Neural cell (in vitro differentiated cells): ENCODE results near the gene MAGI2. TPM values are rescaled to one million over a fixed set of nuclear protein-coding genes. Genes with fewer than 3 reads are reported as not detected.

Source experiments
- H2AFZ ChIP-seq: fragments of 200-600, 300-800 bp; sonication (generic), shearing (Covaris generic); 2 replicates; pipeline ENCODE4 v1.6.0; 2014; ENCODE audit warnings: low read depth, mild to moderate bottlenecking, antibody characterized with exemption, low read length, moderate library complexity
- H3F3A ChIP-seq: fragments of 200-600 bp; shearing (Covaris generic); 2 replicates; pipeline ENCODE4 v1.6.1; 2016; ENCODE audit warnings: mild to moderate bottlenecking, moderate library complexity, mixed read lengths, antibody characterized with exemption, low read length; ENCODE audit not compliant: insufficient read depth, poor library complexity, severe bottlenecking
- H3K27ac ChIP-seq: fragments of 200-600, 300-800 bp; sonication (generic), shearing (Covaris generic); 2 replicates; pipeline ENCODE4 v1.5.1; 2014; ENCODE audit warnings: mild to moderate bottlenecking, low read length, moderate library complexity
- H3K27me3 ChIP-seq: fragments of 300-800, 200-600 bp; sonication (generic), shearing (Covaris generic); 2 replicates; pipeline ENCODE4 v1.6.0; 2014; ENCODE audit warnings: mild to moderate bottlenecking, low read depth, low read length, moderate library complexity; ENCODE audit not compliant: insufficient read depth
- H3K36me3 ChIP-seq: fragments of 300-800, 200-600 bp; sonication (generic), shearing (Covaris generic); 2 replicates; pipeline ENCODE4 v1.5.1; 2014; ENCODE audit warnings: mild to moderate bottlenecking, antibody characterized with exemption, low read length, moderate library complexity; ENCODE audit not compliant: insufficient read depth
- H3K4me2 ChIP-seq: fragments of 300-800, 200-600 bp; sonication (generic), shearing (Covaris generic); 2 replicates; pipeline ENCODE4 v1.6.0; 2014; ENCODE audit warnings: mild to moderate bottlenecking, low read length
- H3K4me3 ChIP-seq: fragments of 300-800, 200-600 bp; sonication (generic), shearing (Covaris generic); 2 replicates; pipeline ENCODE4 v1.5.1; 2014; ENCODE audit warnings: mild to moderate bottlenecking, low read length, moderate library complexity
- H3K79me2 ChIP-seq: fragments of 200-600 bp; shearing (Covaris generic); replicated peaks from 2 replicates; pipeline ENCODE4 v1.6.0; 2014; ENCODE audit warnings: mild to moderate bottlenecking, low read length, moderate library complexity; ENCODE audit not compliant: insufficient read depth
- H3K9ac ChIP-seq: fragments of 300-800, 200-600 bp; sonication (generic), shearing (Covaris generic); 2 replicates; pipeline ENCODE4 v1.6.1; 2016; ENCODE audit warnings: mild to moderate bottlenecking, low read length, mixed read lengths
- H3K9me2 ChIP-seq: fragments of 200-600 bp; shearing (Covaris generic); 2 replicates; pipeline ENCODE4 v1.6.1; 2016; ENCODE audit warnings: mild to moderate bottlenecking, low read length, mixed read lengths; ENCODE audit not compliant: insufficient read depth
- H3K9me3 ChIP-seq: fragments of 200-600, 300-800 bp; sonication (generic), shearing (Covaris generic); 2 replicates; pipeline ENCODE4 v1.6.1; 2016; ENCODE audit warnings: mild to moderate bottlenecking, mixed run types, low read length, moderate library complexity, mixed read lengths
- H4K20me1 ChIP-seq: fragments of 200-600 bp; shearing (Covaris generic); 2 replicates; pipeline ENCODE4 v1.6.1; 2016; ENCODE audit warnings: mild to moderate bottlenecking, mixed run types; ENCODE audit not compliant: insufficient read depth
- CTCF ChIP-seq: fragments of 450-650 bp; IDR thresholded peaks from 2 replicates; pipeline ENCODE4 v1.5.1; 2014; ENCODE audit warnings: antibody characterized with exemption, mild to moderate bottlenecking, moderate library complexity; ENCODE audit not compliant: poor library complexity, severe bottlenecking
- EP300 ChIP-seq: fragments of 450-650 bp; conservative IDR thresholded peaks from 2 replicates; pipeline ENCODE4 v1.6.1; 2014; ENCODE audit warnings: antibody characterized with exemption, mild to moderate bottlenecking, moderate library complexity; ENCODE audit not compliant: poor library complexity, severe bottlenecking
- EZH2 ChIP-seq: fragments of 200-600, 300-800 bp; shearing (Covaris generic), sonication (generic); IDR thresholded peaks from 2 replicates; pipeline ENCODE4 v1.6.1; 2014; ENCODE audit warnings: antibody characterized with exemption, low read length, borderline replicate concordance, mild to moderate bottlenecking; ENCODE audit not compliant: insufficient read depth, poor library complexity, severe bottlenecking
- MXI1 ChIP-seq: fragments of 450-650 bp; conservative IDR thresholded peaks from 2 replicates; pipeline ENCODE4 v1.6.1; 2014; ENCODE audit warnings: antibody characterized with exemption, mild to moderate bottlenecking; ENCODE audit not compliant: poor library complexity, severe bottlenecking
- POLR2AphosphoS5 ChIP-seq: IDR thresholded peaks from 2 replicates; pipeline ENCODE4 v1.6.1; 2012
- REST ChIP-seq: IDR thresholded peaks from 2 replicates; pipeline ENCODE4 v1.6.1; 2012; ENCODE audit warnings: borderline replicate concordance
- SMC3 ChIP-seq: fragments of 450-650 bp; conservative IDR thresholded peaks from 2 replicates; pipeline ENCODE4 v1.6.1; 2014; ENCODE audit warnings: antibody characterized with exemption, mild to moderate bottlenecking, moderate library complexity; ENCODE audit not compliant: poor library complexity
- TAF1 ChIP-seq: IDR thresholded peaks from 2 replicates; pipeline ENCODE4 v1.6.1; 2012; ENCODE audit warnings: low read depth
- polyA plus RNA-seq: library from polyadenylated mRNA; depleted of rRNA; stranded (reverse); fragments of >200 nt; gene quantifications from 2 replicates; pipeline ENCODE4 v1.2.3, GENCODE V29; 2014

MAGI2 gene
- polyA plus RNA-seq, 1 donor from 2014 or later: 19.3 TPM

GRCh38 chr7:78787854-78788253 lies 665.6 kb downstream of the MAGI2 start:
- H3K27me3 ChIP-seq: no peaks in the 10 kb centered on the region
- H3K79me2 ChIP-seq: no peaks in the 10 kb centered on the region
- no peaks in the 10 kb centered on the region for H3K9me2 ChIP-seq
- H2AFZ ChIP-seq: no peak overlapping the region
- no peaks in the 10 kb centered on the region for H4K20me1 ChIP-seq
- no peak overlapping the region for H3K4me3 ChIP-seq
- H3K27ac ChIP-seq: no peak overlapping the region
- no peaks in the 10 kb centered on the region for H3K36me3 ChIP-seq
- no peak for TF ChIP-seq REST
- no peak for TF ChIP-seq EZH2
- TF ChIP-seq CTCF: no peak
- no peak for TF ChIP-seq POLR2AphosphoS5
- no peak for TF ChIP-seq SMC3
- no peak overlapping the region for H3K4me2 ChIP-seq
- H3F3A ChIP-seq: no peaks in the 10 kb centered on the region
- H3K9me3 ChIP-seq: no peaks in the 10 kb centered on the region
- no peak overlapping the region for H3K9ac ChIP-seq

- Histone ChIP-seq H3K36me3 (no peaks in the 10 kb centered on the region), H3K4me3 (no peak overlapping the region), H3K9me2 (no peaks in the 10 kb centered on the region), H3F3A (no peaks in the 10 kb centered on the region), H2AFZ (no peak overlapping the region), H3K4me2 (no peak overlapping the region), H3K27ac (no peak overlapping the region), H3K9me3 (no peaks in the 10 kb centered on the region), H4K20me1 (no peaks in the 10 kb centered on the region), H3K79me2 (no peaks in the 10 kb centered on the region), H3K27me3 (no peaks in the 10 kb centered on the region), H3K9ac (no peak overlapping the region)
- TF ChIP-seq MXI1: no peak
- TF ChIP-seq EP300: no peak
- TF ChIP-seq POLR2AphosphoS5: no peak
- TF ChIP-seq SMC3: no peak
These were observed 667.4 kb downstream of the MAGI2 start for GRCh38 chr7:78786055-78786454.

- Histone ChIP-seq H3F3A (no peaks in the 10 kb centered on the region), H3K9me2 (no peaks in the 10 kb centered on the region)
These were observed 670.1 kb downstream of the MAGI2 start for GRCh38 chr7:78783179-78783962.

More at GRCh38 chr7:78783179-78783962, 670.1 kb downstream of the MAGI2 start:
- H4K20me1 ChIP-seq: no peaks in the 10 kb centered on the region
- no peak overlapping the region for H3K4me2 ChIP-seq
- H3K27ac ChIP-seq: no peak overlapping the region
- H3K36me3 ChIP-seq: no peaks in the 10 kb centered on the region
- no peak overlapping the region for H2AFZ ChIP-seq
- H3K27me3 ChIP-seq: no peaks in the 10 kb centered on the region
- H3K79me2 ChIP-seq: no peaks in the 10 kb centered on the region
- no peak overlapping the region for H3K9ac ChIP-seq
- TF ChIP-seq POLR2AphosphoS5: no peak
- TF ChIP-seq TAF1: no peak
- TF ChIP-seq CTCF: no peak
- TF ChIP-seq SMC3: no peak
- no peak for TF ChIP-seq EZH2
- no peak for TF ChIP-seq REST
- no peak overlapping the region for H3K4me3 ChIP-seq
- H3K9me3 ChIP-seq: no peaks in the 10 kb centered on the region
